Activated CD8-positive, alpha-beta memory T cell treated with anti-CD3 and anti-CD28 coated beads for 24 hours (primary cell): Measurements from ENCODE around the gene EEF1E1.

ENCODE experiments used
- DNase-seq: peaks from one replicate; pipeline ENCODE4 v3.0.0-alpha.2; 2020

Gene EEF1E1

GRCh38 chr6:8087870-8088754, 14.2 kb downstream of the EEF1E1 start:
- no peak for DNase-seq

- no peak for DNase-seq
These were observed 15.5 kb downstream of the EEF1E1 start for GRCh38 chr6:8086755-8087306.

GRCh38 chr6:8085053-8085511, 17.3 kb downstream of the EEF1E1 start:
- no peak for DNase-seq

GRCh38 chr6:8084586-8084985, 17.8 kb downstream of the EEF1E1 start:
- no peak for DNase-seq

- no peak for DNase-seq
These were observed 19.1 kb downstream of the EEF1E1 start for GRCh38 chr6:8082954-8083858.

GRCh38 chr6:8082572-8082953, 19.8 kb downstream of the EEF1E1 start:
- no peak for DNase-seq

GRCh38 chr6:8080362-8081151, 21.8 kb downstream of the EEF1E1 start:
- no peak for DNase-seq

- no peak for DNase-seq
These were observed 23.2 kb downstream of the EEF1E1 start for GRCh38 chr6:8079126-8079525.

- DNase-seq = no peak
These were observed 24.4 kb downstream of the EEF1E1 start for GRCh38 chr6:8077991-8078390.

- no peak for DNase-seq
These were observed 26.6 kb downstream of the EEF1E1 start for GRCh38 chr6:8075704-8076103.

GRCh38 chr6:8075185-8075584, 27.2 kb downstream of the EEF1E1 start:
- no peak for DNase-seq

GRCh38 chr6:8074213-8074612, 28.1 kb downstream of the EEF1E1 start:
- DNase-seq = no peak

- no peak for DNase-seq
These were observed 28.6 kb downstream of the EEF1E1 start for GRCh38 chr6:8073758-8074157.

GRCh38 chr6:8070718-8071117, 31.6 kb downstream of the EEF1E1 start:
- no peak for DNase-seq

- no peak for DNase-seq
These were observed 32.6 kb downstream of the EEF1E1 start for GRCh38 chr6:8069631-8070284.

GRCh38 chr6:8069151-8069550, 33.2 kb downstream of the EEF1E1 start:
- DNase-seq = no peak

GRCh38 chr6:8066108-8066507, 36.2 kb downstream of the EEF1E1 start:
- no peak for DNase-seq

- peak; percentile 65 for DNase-seq
These were observed 36.8 kb downstream of the EEF1E1 start for GRCh38 chr6:8065519-8065911.

GRCh38 chr6:8064638-8065518, 37.5 kb downstream of the EEF1E1 start:
- peak; percentile 62 for DNase-seq

- DNase-seq = peak; percentile 99
These were observed 38.3 kb downstream of the EEF1E1 start, which contains the start of gene BLOC1S5 for GRCh38 chr6:8063761-8064637. Gene BLOC1S5, minus strand, starts transcription at chr6:8064389. Its CDS starts 13 bp downstream, at chr6:8064376.
